ENCODE data around the gene GPR39. TPM values are rescaled to one million over a fixed set of nuclear protein-coding genes. Genes with fewer than 3 reads are reported as not detected.
A peak's percentile ranks its signal among the peaks of the same experiment; 100 is the strongest.

Gene GPR39
- total and polyA plus RNA-seq, 2 donors from 2014 or later: 4.9 to 8.7 TPM

DNA sequence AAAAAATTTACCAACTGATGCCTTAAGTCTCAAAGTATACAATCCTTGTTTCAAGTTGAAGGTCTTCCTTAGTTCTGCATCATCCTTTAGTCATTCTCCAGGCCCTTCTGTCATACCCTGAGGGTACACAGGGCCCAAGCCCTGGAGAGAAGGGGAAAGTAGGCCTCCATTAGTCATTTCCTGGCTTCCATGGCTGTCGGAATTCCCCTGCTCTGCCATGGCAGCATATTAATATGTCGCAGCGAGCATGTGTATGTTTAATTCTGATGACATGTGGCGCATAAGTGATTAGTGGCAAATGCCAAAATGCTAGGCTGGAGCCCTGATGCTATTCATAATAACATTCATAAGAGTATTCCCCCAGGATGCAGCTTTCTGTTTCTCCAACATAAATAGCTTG is 22.1 kb downstream of the GPR39 start:
- Histone ChIP-seq H3K4me3 (ENCODE audit: low read length in 3 of 3) (no peak overlapping the region), H3K4me1 (ENCODE audit: control insufficient read depth in 2 of 3, insufficient read depth in 2 of 3, low read depth in 1 of 3, low read length in 3 of 3) (no peaks in the 10 kb centered on the region), H3K27me3 (ENCODE audit: control insufficient read depth, insufficient read depth, low read length) (no peaks in the 10 kb centered on the region), H3K36me3 (ENCODE audit: control insufficient read depth in 2 of 3, insufficient read depth in 3 of 3, low read length in 3 of 3) (no peaks in the 10 kb centered on the region), H3K9me3 (ENCODE audit: control insufficient read depth in 2 of 3, insufficient read depth in 1 of 3, low read length in 3 of 3) (no peaks in the 10 kb centered on the region), H3K9ac (ENCODE audit: low read length in 3 of 3) (no peak overlapping the region), H3K27ac (ENCODE audit: low read depth in 2 of 2, low read length in 2 of 2) (no peak overlapping the region)
- FAIRE-seq (no peak), DNase-seq (no peak)
- TF ChIP-seq, protein P1, sequence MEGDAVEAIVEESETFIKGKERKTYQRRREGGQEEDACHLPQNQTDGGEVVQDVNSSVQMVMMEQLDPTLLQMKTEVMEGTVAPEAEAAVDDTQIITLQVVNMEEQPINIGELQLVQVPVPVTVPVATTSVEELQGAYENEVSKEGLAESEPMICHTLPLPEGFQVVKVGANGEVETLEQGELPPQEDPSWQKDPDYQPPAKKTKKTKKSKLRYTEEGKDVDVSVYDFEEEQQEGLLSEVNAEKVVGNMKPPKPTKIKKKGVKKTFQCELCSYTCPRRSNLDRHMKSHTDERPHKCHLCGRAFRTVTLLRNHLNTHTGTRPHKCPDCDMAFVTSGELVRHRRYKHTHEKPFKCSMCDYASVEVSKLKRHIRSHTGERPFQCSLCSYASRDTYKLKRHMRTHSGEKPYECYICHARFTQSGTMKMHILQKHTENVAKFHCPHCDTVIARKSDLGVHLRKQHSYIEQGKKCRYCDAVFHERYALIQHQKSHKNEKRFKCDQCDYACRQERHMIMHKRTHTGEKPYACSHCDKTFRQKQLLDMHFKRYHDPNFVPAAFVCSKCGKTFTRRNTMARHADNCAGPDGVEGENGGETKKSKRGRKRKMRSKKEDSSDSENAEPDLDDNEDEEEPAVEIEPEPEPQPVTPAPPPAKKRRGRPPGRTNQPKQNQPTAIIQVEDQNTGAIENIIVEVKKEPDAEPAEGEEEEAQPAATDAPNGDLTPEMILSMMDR (IDR thresholded peaks at IDR 0.05; ENCODE audit: borderline replicate concordance, extremely low read depth, insufficient read depth): no peak
- intact Hi-C loops (cut with DNase I): no loop called here

DNA sequence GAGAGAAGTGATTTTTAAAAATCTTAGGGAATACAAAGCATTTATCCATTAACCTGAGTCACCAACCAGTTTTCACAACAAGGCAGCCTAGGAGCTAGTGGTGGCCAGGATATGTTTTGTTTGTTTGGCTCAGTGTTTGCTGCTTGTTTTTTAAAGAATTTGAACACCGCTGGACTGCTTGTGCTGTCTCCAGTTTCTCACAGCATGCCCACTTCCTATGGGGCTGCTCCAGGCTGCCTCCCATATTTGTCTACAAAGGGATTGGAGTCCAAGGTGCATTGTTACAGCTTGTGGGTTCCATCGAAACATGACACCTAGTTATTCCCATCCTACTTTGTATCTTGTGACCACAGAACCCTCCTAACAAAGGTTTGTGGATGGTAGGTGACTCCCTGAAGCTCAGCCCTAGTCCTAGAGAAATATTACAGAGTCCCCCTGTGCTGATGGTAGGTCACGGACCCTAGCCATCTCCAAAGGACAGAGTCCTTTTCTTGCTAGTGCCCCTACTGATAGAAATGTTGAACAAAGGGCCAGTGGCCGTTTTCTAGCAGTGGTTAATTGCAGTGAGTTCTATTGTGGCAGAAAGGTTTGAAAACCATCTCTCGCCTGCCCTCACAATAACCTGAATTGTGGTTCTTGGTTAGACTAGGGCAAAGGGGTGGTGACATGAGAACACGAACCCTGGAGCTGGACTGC is 23.2 kb downstream of the GPR39 start:
- TF ChIP-seq, protein P1 (IDR thresholded peaks at IDR 0.05; ENCODE audit: borderline replicate concordance, extremely low read depth, insufficient read depth): no peak
- intact Hi-C loops (cut with DNase I): no loop called here
- DNase-seq: peak in 1 of 5 donors; percentile 10

DNA sequence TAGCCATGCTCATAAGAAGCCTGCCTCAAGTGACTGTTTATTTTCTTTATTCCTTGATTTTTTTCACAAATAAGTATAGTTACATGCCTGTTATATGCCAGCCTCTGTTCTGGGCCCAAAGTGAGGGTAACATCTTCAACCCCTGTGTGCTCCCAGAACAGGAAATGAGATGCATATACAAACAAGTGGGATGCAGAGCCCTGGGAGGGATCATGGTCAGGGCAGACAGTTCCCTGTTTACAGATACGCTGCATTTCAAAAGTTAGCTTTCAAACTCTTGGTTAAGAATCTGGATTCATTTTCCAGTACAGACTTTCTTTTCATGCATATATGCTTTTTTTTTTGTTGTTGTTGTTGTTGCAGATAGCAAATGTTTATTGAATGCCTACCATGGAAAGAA is 24.4 kb downstream of the GPR39 start:
- no peaks in the 10 kb centered on the region for H3K4me1 ChIP-seq (ENCODE audit: control insufficient read depth in 2 of 3, insufficient read depth in 2 of 3, low read depth in 1 of 3, low read length in 3 of 3)
- H3K9me3 ChIP-seq (ENCODE audit: control insufficient read depth in 2 of 3, insufficient read depth in 1 of 3, low read length in 3 of 3): no peaks in the 10 kb centered on the region
- no peak overlapping the region for H3K4me3 ChIP-seq (ENCODE audit: low read length in 3 of 3)
- H3K27me3 ChIP-seq (ENCODE audit: control insufficient read depth, insufficient read depth, low read length): no peaks in the 10 kb centered on the region
- intact Hi-C loops (cut with DNase I): no loop called here
- DNase-seq (no peak), FAIRE-seq (no peak)
- H3K36me3 ChIP-seq (ENCODE audit: control insufficient read depth in 2 of 3, insufficient read depth in 3 of 3, low read length in 3 of 3): no peaks in the 10 kb centered on the region
- TF ChIP-seq, protein P1 (IDR thresholded peaks at IDR 0.05; ENCODE audit: borderline replicate concordance, extremely low read depth, insufficient read depth): no peak
- H3K9ac ChIP-seq (ENCODE audit: low read length in 3 of 3): no peak overlapping the region
- H3K27ac ChIP-seq (ENCODE audit: low read depth in 2 of 2, low read length in 2 of 2): no peak overlapping the region

More for the DNA sequence above, 23.2 kb downstream of the GPR39 start:
- Histone ChIP-seq H3K9me3 (ENCODE audit: control insufficient read depth in 2 of 3, insufficient read depth in 1 of 3, low read length in 3 of 3) (no peaks in the 10 kb centered on the region), H3K36me3 (ENCODE audit: control insufficient read depth in 2 of 3, insufficient read depth in 3 of 3, low read length in 3 of 3) (no peaks in the 10 kb centered on the region), H3K27me3 (ENCODE audit: control insufficient read depth, insufficient read depth, low read length) (no peaks in the 10 kb centered on the region), H3K4me1 (ENCODE audit: control insufficient read depth in 2 of 3, insufficient read depth in 2 of 3, low read depth in 1 of 3, low read length in 3 of 3) (no peaks in the 10 kb centered on the region), H3K27ac (ENCODE audit: low read depth in 2 of 2, low read length in 2 of 2) (no peak overlapping the region), H3K9ac (ENCODE audit: low read length in 3 of 3) (no peak overlapping the region), H3K4me3 (ENCODE audit: low read length in 3 of 3) (no peak overlapping the region)
- no peak for FAIRE-seq

DNA sequence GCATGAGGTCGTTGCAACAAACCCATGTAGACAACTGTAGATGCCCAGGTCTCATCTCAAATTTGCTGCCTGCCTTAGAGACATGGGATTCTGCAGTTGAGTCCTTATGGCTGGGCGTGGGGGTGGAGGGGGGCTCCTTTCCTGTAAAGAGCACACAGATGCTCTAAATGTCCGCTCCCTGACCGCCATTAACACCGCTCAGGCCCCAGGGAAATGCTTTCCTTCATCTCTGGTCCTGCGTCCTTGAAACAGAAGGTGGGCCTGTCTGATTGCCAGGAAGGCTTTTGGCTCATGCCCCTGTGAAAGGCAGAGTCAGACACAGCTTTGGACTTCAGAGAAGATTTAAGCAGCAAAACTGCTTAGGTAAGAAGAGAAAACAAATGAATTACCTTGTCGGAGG is 25.7 kb downstream of the GPR39 start:
- Histone ChIP-seq H3K9ac (ENCODE audit: low read length in 3 of 3) (no peak overlapping the region), H3K4me1 (ENCODE audit: control insufficient read depth in 2 of 3, insufficient read depth in 2 of 3, low read depth in 1 of 3, low read length in 3 of 3) (no peaks in the 10 kb centered on the region), H3K27me3 (ENCODE audit: control insufficient read depth, insufficient read depth, low read length) (no peaks in the 10 kb centered on the region), H3K36me3 (ENCODE audit: control insufficient read depth in 2 of 3, insufficient read depth in 3 of 3, low read length in 3 of 3) (no peaks in the 10 kb centered on the region), H3K27ac (ENCODE audit: low read depth in 2 of 2, low read length in 2 of 2) (no peak overlapping the region), H3K4me3 (ENCODE audit: low read length in 3 of 3) (no peak overlapping the region), H3K9me3 (ENCODE audit: control insufficient read depth in 2 of 3, insufficient read depth in 1 of 3, low read length in 3 of 3) (no peaks in the 10 kb centered on the region)
- TF ChIP-seq, protein P1 (IDR thresholded peaks at IDR 0.05; ENCODE audit: borderline replicate concordance, extremely low read depth, insufficient read depth): no peak
- FAIRE-seq: no peak
- no peak for DNase-seq
- intact Hi-C loops (cut with DNase I): no loop called here
